ENCODE measurements around the gene POLR1D.

The POLR1D gene

GRCh38 chr13:27638521-27638920, 16.8 kb downstream of the POLR1D start:
- DNase-seq (ENCODE audit: low read depth): no peak

GRCh38 chr13:27639186-27639585, 17.5 kb downstream of the POLR1D start:
- DNase-seq (ENCODE audit: low read depth): no peak

GRCh38 chr13:27641711-27642502, 20.2 kb downstream of the POLR1D start:
- no peak for DNase-seq (ENCODE audit: low read depth)

- DNase-seq (ENCODE audit: low read depth): no peak
Measured at GRCh38 chr13:27643334-27644132, 21.8 kb downstream of the POLR1D start.

- peak; percentile 51 for DNase-seq (ENCODE audit: low read depth)
Measured at GRCh38 chr13:27644302-27644701, 22.6 kb downstream of the POLR1D start.

- no peak for DNase-seq (ENCODE audit: low read depth)
Measured at GRCh38 chr13:27650312-27650711, 28.6 kb downstream of the POLR1D start.

GRCh38 chr13:27654059-27654458, 32.4 kb downstream of the POLR1D start:
- no peak for DNase-seq (ENCODE audit: low read depth)

GRCh38 chr13:27654816-27655215, 33.1 kb downstream of the POLR1D start:
- no peak for DNase-seq (ENCODE audit: low read depth)

GRCh38 chr13:27657724-27658123, 36.0 kb downstream of the POLR1D start:
- no peak for DNase-seq (ENCODE audit: low read depth)

GRCh38 chr13:27658546-27658945, 36.9 kb downstream of the POLR1D start:
- DNase-seq (ENCODE audit: low read depth): peak; percentile 49

GRCh38 chr13:27659145-27659865, 37.6 kb downstream of the POLR1D start:
- no peak for DNase-seq (ENCODE audit: low read depth)

GRCh38 chr13:27660511-27660910, 38.8 kb downstream of the POLR1D start:
- no peak for DNase-seq (ENCODE audit: low read depth)

- DNase-seq (ENCODE audit: low read depth): no peak
Measured at GRCh38 chr13:27661017-27661416, 39.3 kb downstream of the POLR1D start.

- no peak for DNase-seq (ENCODE audit: low read depth)
Measured at GRCh38 chr13:27662738-27663470, 41.2 kb downstream of the POLR1D start.

- DNase-seq (ENCODE audit: low read depth): no peak
Measured at GRCh38 chr13:27663947-27664346, 42.3 kb downstream of the POLR1D start.

GRCh38 chr13:27665333-27665732, 43.6 kb downstream of the POLR1D start:
- DNase-seq (ENCODE audit: low read depth): peak; percentile 19

- no peak for DNase-seq (ENCODE audit: low read depth)
Measured at GRCh38 chr13:27665761-27666160, 44.1 kb downstream of the POLR1D start.

- DNase-seq (ENCODE audit: low read depth): no peak
Measured at GRCh38 chr13:27666951-27667350, 45.3 kb downstream of the POLR1D start.

- no peak for DNase-seq (ENCODE audit: low read depth)
Measured at GRCh38 chr13:27667946-27668345, 46.3 kb downstream of the POLR1D start.

GRCh38 chr13:27670861-27671260, 49.2 kb downstream of the POLR1D start:
- DNase-seq (ENCODE audit: low read depth): no peak

- DNase-seq (ENCODE audit: low read depth): no peak
Measured at GRCh38 chr13:27672025-27672424, 50.3 kb downstream of the POLR1D start.
